ENCODE measurements around the gene FCMR.

DNA sequence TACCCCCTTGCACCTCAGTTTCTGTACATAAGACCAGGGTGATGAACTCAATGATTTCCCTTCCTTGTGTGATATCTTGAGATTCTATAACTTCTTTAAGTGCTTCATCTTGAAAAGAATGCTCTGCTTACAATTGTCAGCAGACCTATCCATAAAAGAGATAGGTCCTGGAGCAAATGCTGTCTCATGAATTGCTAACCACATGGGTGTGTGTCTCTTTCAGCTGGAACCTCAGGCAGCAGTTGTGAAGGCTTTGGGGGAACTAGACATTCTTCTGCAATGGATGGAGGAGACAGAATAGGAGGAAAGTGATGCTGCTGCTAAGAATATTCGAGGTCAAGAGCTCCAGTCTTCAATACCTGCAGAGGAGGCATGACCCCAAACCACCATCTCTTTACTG lies 53.5 kb downstream of the FCMR start:
- TF ChIP-seq, protein P1, sequence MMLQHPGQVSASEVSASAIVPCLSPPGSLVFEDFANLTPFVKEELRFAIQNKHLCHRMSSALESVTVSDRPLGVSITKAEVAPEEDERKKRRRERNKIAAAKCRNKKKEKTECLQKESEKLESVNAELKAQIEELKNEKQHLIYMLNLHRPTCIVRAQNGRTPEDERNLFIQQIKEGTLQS (IDR thresholded peaks at IDR 0.05): no peak
- TF ChIP-seq, protein P2, sequence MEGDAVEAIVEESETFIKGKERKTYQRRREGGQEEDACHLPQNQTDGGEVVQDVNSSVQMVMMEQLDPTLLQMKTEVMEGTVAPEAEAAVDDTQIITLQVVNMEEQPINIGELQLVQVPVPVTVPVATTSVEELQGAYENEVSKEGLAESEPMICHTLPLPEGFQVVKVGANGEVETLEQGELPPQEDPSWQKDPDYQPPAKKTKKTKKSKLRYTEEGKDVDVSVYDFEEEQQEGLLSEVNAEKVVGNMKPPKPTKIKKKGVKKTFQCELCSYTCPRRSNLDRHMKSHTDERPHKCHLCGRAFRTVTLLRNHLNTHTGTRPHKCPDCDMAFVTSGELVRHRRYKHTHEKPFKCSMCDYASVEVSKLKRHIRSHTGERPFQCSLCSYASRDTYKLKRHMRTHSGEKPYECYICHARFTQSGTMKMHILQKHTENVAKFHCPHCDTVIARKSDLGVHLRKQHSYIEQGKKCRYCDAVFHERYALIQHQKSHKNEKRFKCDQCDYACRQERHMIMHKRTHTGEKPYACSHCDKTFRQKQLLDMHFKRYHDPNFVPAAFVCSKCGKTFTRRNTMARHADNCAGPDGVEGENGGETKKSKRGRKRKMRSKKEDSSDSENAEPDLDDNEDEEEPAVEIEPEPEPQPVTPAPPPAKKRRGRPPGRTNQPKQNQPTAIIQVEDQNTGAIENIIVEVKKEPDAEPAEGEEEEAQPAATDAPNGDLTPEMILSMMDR (IDR thresholded peaks at IDR 0.05; ENCODE audit: low read depth, low read length, missing input control): no peak
- TF ChIP-seq TAF1 (conservative IDR thresholded peaks at IDR 0.05) (no peak), RAD21 (IDR thresholded peaks at IDR 0.05) (no peak), SP1 (IDR thresholded peaks at IDR 0.05) (no peak), EGR1 (IDR thresholded peaks at IDR 0.05; ENCODE audit: low read depth in 2 of 2) (no peak), JUND (IDR thresholded peaks at IDR 0.05) (no peak)
- TF ChIP-seq, protein P3, sequence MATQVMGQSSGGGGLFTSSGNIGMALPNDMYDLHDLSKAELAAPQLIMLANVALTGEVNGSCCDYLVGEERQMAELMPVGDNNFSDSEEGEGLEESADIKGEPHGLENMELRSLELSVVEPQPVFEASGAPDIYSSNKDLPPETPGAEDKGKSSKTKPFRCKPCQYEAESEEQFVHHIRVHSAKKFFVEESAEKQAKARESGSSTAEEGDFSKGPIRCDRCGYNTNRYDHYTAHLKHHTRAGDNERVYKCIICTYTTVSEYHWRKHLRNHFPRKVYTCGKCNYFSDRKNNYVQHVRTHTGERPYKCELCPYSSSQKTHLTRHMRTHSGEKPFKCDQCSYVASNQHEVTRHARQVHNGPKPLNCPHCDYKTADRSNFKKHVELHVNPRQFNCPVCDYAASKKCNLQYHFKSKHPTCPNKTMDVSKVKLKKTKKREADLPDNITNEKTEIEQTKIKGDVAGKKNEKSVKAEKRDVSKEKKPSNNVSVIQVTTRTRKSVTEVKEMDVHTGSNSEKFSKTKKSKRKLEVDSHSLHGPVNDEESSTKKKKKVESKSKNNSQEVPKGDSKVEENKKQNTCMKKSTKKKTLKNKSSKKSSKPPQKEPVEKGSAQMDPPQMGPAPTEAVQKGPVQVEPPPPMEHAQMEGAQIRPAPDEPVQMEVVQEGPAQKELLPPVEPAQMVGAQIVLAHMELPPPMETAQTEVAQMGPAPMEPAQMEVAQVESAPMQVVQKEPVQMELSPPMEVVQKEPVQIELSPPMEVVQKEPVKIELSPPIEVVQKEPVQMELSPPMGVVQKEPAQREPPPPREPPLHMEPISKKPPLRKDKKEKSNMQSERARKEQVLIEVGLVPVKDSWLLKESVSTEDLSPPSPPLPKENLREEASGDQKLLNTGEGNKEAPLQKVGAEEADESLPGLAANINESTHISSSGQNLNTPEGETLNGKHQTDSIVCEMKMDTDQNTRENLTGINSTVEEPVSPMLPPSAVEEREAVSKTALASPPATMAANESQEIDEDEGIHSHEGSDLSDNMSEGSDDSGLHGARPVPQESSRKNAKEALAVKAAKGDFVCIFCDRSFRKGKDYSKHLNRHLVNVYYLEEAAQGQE (IDR thresholded peaks at IDR 0.05): no peak
- TF ChIP-seq, protein P4, sequence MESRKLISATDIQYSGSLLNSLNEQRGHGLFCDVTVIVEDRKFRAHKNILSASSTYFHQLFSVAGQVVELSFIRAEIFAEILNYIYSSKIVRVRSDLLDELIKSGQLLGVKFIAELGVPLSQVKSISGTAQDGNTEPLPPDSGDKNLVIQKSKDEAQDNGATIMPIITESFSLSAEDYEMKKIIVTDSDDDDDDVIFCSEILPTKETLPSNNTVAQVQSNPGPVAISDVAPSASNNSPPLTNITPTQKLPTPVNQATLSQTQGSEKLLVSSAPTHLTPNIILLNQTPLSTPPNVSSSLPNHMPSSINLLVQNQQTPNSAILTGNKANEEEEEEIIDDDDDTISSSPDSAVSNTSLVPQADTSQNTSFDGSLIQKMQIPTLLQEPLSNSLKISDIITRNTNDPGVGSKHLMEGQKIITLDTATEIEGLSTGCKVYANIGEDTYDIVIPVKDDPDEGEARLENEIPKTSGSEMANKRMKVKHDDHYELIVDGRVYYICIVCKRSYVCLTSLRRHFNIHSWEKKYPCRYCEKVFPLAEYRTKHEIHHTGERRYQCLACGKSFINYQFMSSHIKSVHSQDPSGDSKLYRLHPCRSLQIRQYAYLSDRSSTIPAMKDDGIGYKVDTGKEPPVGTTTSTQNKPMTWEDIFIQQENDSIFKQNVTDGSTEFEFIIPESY (IDR thresholded peaks at IDR 0.05): no peak
- TF ChIP-seq, protein P5, sequence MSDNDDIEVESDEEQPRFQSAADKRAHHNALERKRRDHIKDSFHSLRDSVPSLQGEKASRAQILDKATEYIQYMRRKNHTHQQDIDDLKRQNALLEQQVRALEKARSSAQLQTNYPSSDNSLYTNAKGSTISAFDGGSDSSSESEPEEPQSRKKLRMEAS (IDR thresholded peaks at IDR 0.05): no peak

Measured in liver (tissue), 3 donors.